K562 (cell line): ENCODE data around the gene POLN. TPM values are rescaled to one million over a fixed set of nuclear protein-coding genes. Genes with fewer than 3 reads are reported as not detected.
A peak's percentile ranks its signal among the peaks of the same experiment; 100 is the strongest.

ENCODE experiments used
- ATAC-seq: fragments of 200-7000 bp; cut with Tn5 transposase; 3 replicates; pipeline ENCODE4 v1.9.1; 2020; ENCODE audit warnings: moderate library complexity
- BruUV-seq: library from RNA; stranded (reverse); fragments of 400-500 nt; replicated peaks from 2 replicates; lab custom pipeline; 2021; lab: Mats Ljungman, UMichigan
- CTCF ChIA-PET: fragments of 300-600 bp; formaldehyde crosslinking; extraction: SDS; loops from one replicate; lab custom pipeline; 2021; ENCODE audit warnings: low intra/inter-chr PET ratio; lab: Yijun Ruan, JAX
- POLR2A ChIA-PET: fragments of 300-600, 350-650 bp; sonication (Branson Sonifier 250); formaldehyde crosslinking; extraction: SDS; loops from one replicate; lab custom pipeline; 2021; ENCODE audit warnings: antibody characterized with exemption, inconsistent platforms; lab: Yijun Ruan, JAX
- DNase-seq, 4 experiments: peaks; one replicate each; pipeline versions ENCODE4 v3.0.0 to v3.0.0-alpha.2; 2011 to 2018; ENCODE audit warnings: low spot score in 3 of 4, mixed read lengths in 3 of 4; ENCODE audit errors: extremely low read depth in 1 of 4
- FAIRE-seq: peaks from 2 replicates; lab custom pipeline; 2011; peaks lifted over from hg19 to GRCh38; lab: Jason Lieb, UNC
- H2AFZ ChIP-seq: 2 replicates; pipeline ENCODE4 v1.6.0; 2011; ENCODE audit warnings: low read depth, low read length, control low read depth, inconsistent platforms
- H3K27ac ChIP-seq: fragments of 200-600 bp; 3 replicates; pipeline ENCODE4 v1.8.0; 2011; ENCODE audit warnings: low read depth, mild to moderate bottlenecking, control low read depth, inconsistent platforms, low read length, moderate library complexity, mixed read lengths; ENCODE audit errors: extremely low read depth
- H3K27me3 ChIP-seq, 2 experiments: fragments of 300-600 bp in 1 of 2; 2 replicates in 1 of 2; 3 replicates in 1 of 2; pipeline versions ENCODE4 v1.6.0 to v1.8.0; 2011; ENCODE audit warnings: inconsistent platforms in 2 of 2, low read length in 2 of 2, mild to moderate bottlenecking in 1 of 2, mixed read lengths in 1 of 2, moderate library complexity in 1 of 2; ENCODE audit not compliant: control insufficient read depth in 2 of 2, insufficient read depth in 2 of 2
- H3K36me3 ChIP-seq: fragments of 300-600 bp; 3 replicates; pipeline ENCODE4 v1.8.0; 2011; ENCODE audit warnings: mild to moderate bottlenecking, low read length, inconsistent platforms; ENCODE audit not compliant: control insufficient read depth, insufficient read depth
- H3K4me1 ChIP-seq, 2 experiments: fragments of 200-600 bp in 1 of 2; replicated peaks in 1 of 2; 2 replicates in 1 of 2; 3 replicates in 1 of 2; pipeline versions ENCODE4 v1.5.1 to v1.8.0; 2011; ENCODE audit warnings: inconsistent platforms in 2 of 2, low read length in 2 of 2, mild to moderate bottlenecking in 1 of 2, mixed read lengths in 1 of 2, moderate library complexity in 1 of 2; ENCODE audit not compliant: control insufficient read depth in 2 of 2, insufficient read depth in 2 of 2
- H3K4me2 ChIP-seq: 2 replicates; pipeline ENCODE4 v1.6.1; 2011; ENCODE audit warnings: low read length, control low read depth, inconsistent platforms, mixed read lengths; ENCODE audit not compliant: insufficient read depth
- H3K4me3 ChIP-seq: fragments of 200-600 bp; sonication (generic), shearing (Covaris generic); 2 replicates; pipeline ENCODE4 v1.5.1; 2016; ENCODE audit warnings: control low read depth, inconsistent platforms
- H3K79me2 ChIP-seq: fragments of 200-600 bp; 3 replicates; pipeline ENCODE4 v1.8.0; 2011; ENCODE audit warnings: low read length, inconsistent platforms; ENCODE audit not compliant: control insufficient read depth, insufficient read depth
- H3K9ac ChIP-seq, 2 experiments: 2 replicates each; pipeline versions ENCODE4 v1.6.0 to v1.6.1; 2011; ENCODE audit warnings: low read depth in 2 of 2, low read length in 2 of 2, control low read depth in 1 of 2, inconsistent platforms in 1 of 2, mild to moderate bottlenecking in 1 of 2, mixed read lengths in 1 of 2; ENCODE audit not compliant: insufficient read depth in 1 of 2
- H3K9me1 ChIP-seq: one replicate; pipeline ENCODE4 v1.6.0; 2011; ENCODE audit warnings: inconsistent platforms, mild to moderate bottlenecking, low read length, moderate library complexity; ENCODE audit not compliant: control insufficient read depth, insufficient read depth
- H3K9me3 ChIP-seq: replicated peaks from 2 replicates; pipeline ENCODE4 v1.5.1; 2011; ENCODE audit warnings: low read depth, low read length, inconsistent platforms; ENCODE audit not compliant: control insufficient read depth, insufficient read depth
- H4K20me1 ChIP-seq: replicated peaks from 2 replicates; pipeline ENCODE4 v1.6.1; 2011; ENCODE audit warnings: low read length, inconsistent platforms, mixed read lengths; ENCODE audit not compliant: control insufficient read depth, insufficient read depth
- ARID3A ChIP-seq: IDR thresholded peaks from 2 replicates; pipeline ENCODE4 v1.6.1; 2012; ENCODE audit warnings: low read depth, low read length, improper control_type of control experiment, borderline replicate concordance
- MED1 ChIP-seq: sonication (generic); formaldehyde crosslinking; IDR thresholded peaks from 2 replicates; pipeline ENCODE4 v1.8.1; 2023; ENCODE audit warnings: missing genetic modification reagents, borderline replicate concordance
- PHF8 ChIP-seq: fragments of 200-600 bp; sonication (generic); IDR thresholded peaks from 2 replicates; pipeline ENCODE4 v1.6.1; 2012; ENCODE audit warnings: mixed run types, mild to moderate bottlenecking, inconsistent platforms, low read length, moderate library complexity, borderline replicate concordance
- SMC3 ChIP-seq: conservative IDR thresholded peaks from 2 replicates; pipeline ENCODE4 v1.6.1; 2011; ENCODE audit warnings: low read depth, low read length, improper control_type of control experiment; ENCODE audit not compliant: insufficient read depth
- USF1 ChIP-seq: sonication (generic); formaldehyde crosslinking; IDR thresholded peaks from 2 replicates; pipeline ENCODE4 v1.9.0; 2022; ENCODE audit warnings: mild to moderate bottlenecking, missing genetic modification reagents
- ZNF253 ChIP-seq: fragments of 250-450 bp; sonication (Bioruptor Pico); conservative IDR thresholded peaks from 2 replicates; pipeline ENCODE4 v1.6.1; 2021; ENCODE audit warnings: mild to moderate bottlenecking
- ZNF277 ChIP-seq: fragments of 250-450 bp; sonication (Bioruptor Pico); IDR thresholded peaks from 2 replicates; pipeline ENCODE4 v1.8.0; 2022; ENCODE audit warnings: inconsistent platforms, mild to moderate bottlenecking, moderate library complexity, borderline replicate concordance
- WGBS: fragments of 100-300 bp; shearing (Covaris generic); methylation state at CpG from one replicate; pipeline ENCODE4 v1.1.6; 2016; ENCODE audit warnings: low coverage, mixed read lengths; ENCODE audit not compliant: insufficient coverage; ENCODE audit errors: missing lambda C conversion rate; 5-methylcytosine and 5-hydroxymethylcytosine counted together
- in situ Hi-C: fragments of 300-500 bp; cut with MboI; formaldehyde crosslinking; loops from 4 replicates; pipeline ENCODE4 v1.15.0; 2018; ENCODE audit warnings: inconsistent platforms, mixed read lengths
- intact Hi-C: fragments of 100-400 bp; cut with micrococcal nuclease; formaldehyde crosslinking; loops from 2 replicates; pipeline ENCODE4 v1.14.2; 2022
- polyA plus RNA-seq, 8 experiments: library from polyadenylated mRNA; depleted of rRNA in 4 of 8; stranded (reverse) in 5 of 8; unstranded in 3 of 8; fragments of >200 nt; fragmentation: Nextera tagmentation in 2 of 8; fragmentation: Illumina TruSeq in 1 of 8; extraction: Ambion mirVana in 2 of 8; extraction: Trizol in 1 of 8; gene quantifications; 2 replicates each; pipeline versions ENCODE4 v1.2.1 to v1.2.3, GENCODE V29; 2011 to 2014; ENCODE audit warnings: inconsistent platforms in 1 of 8, missing spikeins in 1 of 8
- total RNA-seq, 7 experiments: library from RNA; depleted of rRNA in 6 of 7; stranded (reverse); fragments of >200 nt in 6 of 7; fragmentation: Illumina TruSeq in 2 of 7; extraction: Trizol in 2 of 7; gene quantifications; 2 replicates each; pipeline versions ENCODE4 v1.2.1 to v1.2.3, GENCODE V29; 2011 to 2021; ENCODE audit warnings: low replicate concordance in 1 of 7

The POLN gene
- total and polyA plus RNA-seq, 9 of the 15 experiments (the other 6 are each of a cell fraction or from before 2014, with no cell fraction given): 0.08 to 0.91 (median 0.32) TPM

GRCh38 chr4:2269206-2269531, 27.2 kb upstream of the POLN start:
- no peaks in the 10 kb centered on the region for H4K20me1 ChIP-seq
- no peaks in the 10 kb centered on the region for H3K9me3 ChIP-seq
- peaks cover 12% of the 10 kb centered on the region; the same call in 1 of the 3 replicates for H3K36me3 ChIP-seq
- H3K79me2 ChIP-seq: no peaks in the 10 kb centered on the region
- in situ Hi-C loops (no loop called here), intact Hi-C loops (no loop called here)
- H3K9ac ChIP-seq: 0 out of 4 replicates have a peak overlapping the region, but pooled peaks of 1 of the 2 experiments have one; percentile 39
- no peak overlapping the region for H3K27ac ChIP-seq
- TF ChIP-seq SMC3 (no peak), MED1 (0 out of 2 replicates have a peak, but pooled peaks have one; percentile 38)
- FAIRE-seq: no peak
- no TSS peak for BruUV-seq
- no peak for DNase-seq
- no peaks in the 10 kb centered on the region for H3K27me3 ChIP-seq
- H2AFZ ChIP-seq: no peak overlapping the region
- ChIA-PET POLR2A (no interaction called here), CTCF (no interaction called here)
- no peak for ATAC-seq
- WGBS: 62% methylated on average over 6 of the region's 6 CpGs
- H3K4me3 ChIP-seq: no peak overlapping the region
- H3K4me1 ChIP-seq: peaks cover 15 to 91% of the 10 kb centered on the region in 2 experiments
- no peaks in the 10 kb centered on the region for H3K9me1 ChIP-seq
- no peak overlapping the region for H3K4me2 ChIP-seq

- peaks cover 12% of the 10 kb centered on the region; the same call in 1 of the 3 replicates for H3K36me3 ChIP-seq
- no peaks in the 10 kb centered on the region for H3K79me2 ChIP-seq
- BruUV-seq: no TSS peak
- FAIRE-seq (no peak), ATAC-seq (no peak), DNase-seq (no peak)
- H3K9me3 ChIP-seq: no peaks in the 10 kb centered on the region
- H3K27me3 ChIP-seq: no peaks in the 10 kb centered on the region
- no peaks in the 10 kb centered on the region for H3K9me1 ChIP-seq
- peaks cover 12 to 85% of the 10 kb centered on the region in 2 experiments for H3K4me1 ChIP-seq
- H4K20me1 ChIP-seq: no peaks in the 10 kb centered on the region
- WGBS: 76% methylated on average over 21 of the region's 22 CpGs
- H3K4me2 ChIP-seq: peak overlapping the region; percentile 24; the same call in 1 of the 2 replicates
- in situ Hi-C loops (no loop called here), intact Hi-C loops (no loop called here)
- ChIA-PET POLR2A (no interaction called here), CTCF (no interaction called here)
- TF ChIP-seq ARID3A (no peak), PHF8 (no peak), ZNF277 (CRISPR knock-in tag) (no peak), USF1 (CRISPR knock-in tag) (0 out of 2 replicates have a peak, but pooled peaks have one; percentile 14), ZNF253 (no peak)
- no peak overlapping the region for H3K4me3 ChIP-seq
- peak overlapping the region in 1 of 2 experiments; percentile 82; a peak in 1 of 4 replicates for H3K9ac ChIP-seq
- no peak overlapping the region for H3K27ac ChIP-seq
- H2AFZ ChIP-seq: no peak overlapping the region
Measured at GRCh38 chr4:2268357-2269205, 26.7 kb upstream of the POLN start.
